ENCODE data around the gene BNC2.

Gene BNC2

GRCh38 chr9:16524078-16524477 lies 346.4 kb downstream of the BNC2 start:
- Histone ChIP-seq H3K79me2 (ENCODE audit: insufficient read depth, low read length) (no peaks in the 10 kb centered on the region), H2AFZ (ENCODE audit: low read length) (no peak overlapping the region), H3K4me1 (ENCODE audit: insufficient read depth, low read length, severe bottlenecking) (no peaks in the 10 kb centered on the region), H3K4me3 (ENCODE audit: low read depth, low read length, poor library complexity, severe bottlenecking) (no peak overlapping the region), H3K36me3 (ENCODE audit: insufficient read depth, low read length) (no peaks in the 10 kb centered on the region), H4K20me1 (ENCODE audit: insufficient read depth, low read length) (no peaks in the 10 kb centered on the region), H3F3A (ENCODE audit: insufficient read depth, low read length) (no peaks in the 10 kb centered on the region), H3K9ac (ENCODE audit: low read length) (no peak overlapping the region), H3K9me3 (ENCODE audit: low read length) (no peaks in the 10 kb centered on the region), H3K9me2 (ENCODE audit: low read depth, low read length) (no peaks in the 10 kb centered on the region), H3K27me3 (ENCODE audit: insufficient read depth, low read length) (no peaks in the 10 kb centered on the region), H3K4me2 (ENCODE audit: low read length) (no peak overlapping the region), H3K27ac (ENCODE audit: low read depth, low read length, poor library complexity, severe bottlenecking) (no peak overlapping the region)
- no peak for TF ChIP-seq CTCF (IDR thresholded peaks at IDR 0.05; ENCODE audit: low read length)
- TF ChIP-seq EZH2 (IDR thresholded peaks at IDR 0.05; ENCODE audit: borderline replicate concordance, low read length): no peak

DNA sequence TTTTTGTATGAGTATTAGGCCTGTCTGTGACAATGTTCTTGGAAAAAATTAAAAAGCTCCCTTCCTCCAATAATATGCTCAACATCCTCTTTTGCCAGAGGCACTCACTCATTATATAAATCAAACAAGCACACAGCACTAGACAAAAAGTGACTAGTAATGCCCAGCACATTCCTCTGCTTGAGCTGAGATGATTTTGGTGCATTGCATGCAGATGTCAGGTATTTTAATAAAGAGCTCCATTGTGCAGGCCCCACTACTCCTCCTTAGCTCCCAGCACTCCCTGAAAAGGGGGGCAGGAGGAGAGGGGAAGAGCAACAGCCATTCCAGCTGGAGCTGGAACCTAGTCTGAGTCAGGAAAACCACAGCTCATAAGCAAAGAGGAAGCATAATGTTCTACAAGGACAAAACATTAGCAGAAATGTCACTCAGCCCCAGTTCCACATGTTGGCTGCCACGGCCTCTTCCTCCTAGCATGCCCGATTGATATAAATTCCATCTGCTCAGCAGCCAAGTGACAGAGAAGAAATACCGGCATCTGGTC lies 348.5 kb downstream of the BNC2 start:
- Histone ChIP-seq H3K9ac (ENCODE audit: low read length) (no peak overlapping the region), H3K4me3 (ENCODE audit: low read depth, low read length, poor library complexity, severe bottlenecking) (no peak overlapping the region)

GRCh38 chr9:16519001-16519400 lies 351.5 kb downstream of the BNC2 start:
- Histone ChIP-seq H3K79me2 (ENCODE audit: insufficient read depth, low read length) (no peaks in the 10 kb centered on the region), H4K20me1 (ENCODE audit: insufficient read depth, low read length) (no peaks in the 10 kb centered on the region), H2AFZ (ENCODE audit: low read length) (no peak overlapping the region), H3K4me2 (ENCODE audit: low read length) (no peak overlapping the region), H3K36me3 (ENCODE audit: insufficient read depth, low read length) (no peaks in the 10 kb centered on the region), H3K27me3 (ENCODE audit: insufficient read depth, low read length) (no peaks in the 10 kb centered on the region), H3F3A (ENCODE audit: insufficient read depth, low read length) (no peaks in the 10 kb centered on the region), H3K9ac (ENCODE audit: low read length) (no peak overlapping the region), H3K9me2 (ENCODE audit: low read depth, low read length) (no peaks in the 10 kb centered on the region), H3K9me3 (ENCODE audit: low read length) (no peaks in the 10 kb centered on the region), H3K4me3 (ENCODE audit: low read depth, low read length, poor library complexity, severe bottlenecking) (no peak overlapping the region), H3K27ac (ENCODE audit: low read depth, low read length, poor library complexity, severe bottlenecking) (no peak overlapping the region), H3K4me1 (ENCODE audit: insufficient read depth, low read length, severe bottlenecking) (no peaks in the 10 kb centered on the region)
- no peak for TF ChIP-seq EZH2 (IDR thresholded peaks at IDR 0.05; ENCODE audit: borderline replicate concordance, low read length)
- no peak for TF ChIP-seq CTCF (IDR thresholded peaks at IDR 0.05; ENCODE audit: low read length)

More for the DNA sequence above, 348.5 kb downstream of the BNC2 start:
- H3K27ac ChIP-seq (ENCODE audit: low read depth, low read length, poor library complexity, severe bottlenecking): no peak overlapping the region
- H3K27me3 ChIP-seq (ENCODE audit: insufficient read depth, low read length): no peaks in the 10 kb centered on the region
- H2AFZ ChIP-seq (ENCODE audit: low read length): no peak overlapping the region
- TF ChIP-seq EZH2 (IDR thresholded peaks at IDR 0.05; ENCODE audit: borderline replicate concordance, low read length) (no peak), CTCF (IDR thresholded peaks at IDR 0.05; ENCODE audit: low read length) (no peak)
- H4K20me1 ChIP-seq (ENCODE audit: insufficient read depth, low read length): no peaks in the 10 kb centered on the region
- no peaks in the 10 kb centered on the region for H3K4me1 ChIP-seq (ENCODE audit: insufficient read depth, low read length, severe bottlenecking)
- no peaks in the 10 kb centered on the region for H3K79me2 ChIP-seq (ENCODE audit: insufficient read depth, low read length)
- H3F3A ChIP-seq (ENCODE audit: insufficient read depth, low read length): no peaks in the 10 kb centered on the region
- H3K4me2 ChIP-seq (ENCODE audit: low read length): no peak overlapping the region
- H3K36me3 ChIP-seq (ENCODE audit: insufficient read depth, low read length): no peaks in the 10 kb centered on the region
- H3K9me3 ChIP-seq (ENCODE audit: low read length): no peaks in the 10 kb centered on the region
- H3K9me2 ChIP-seq (ENCODE audit: low read depth, low read length): no peaks in the 10 kb centered on the region
